ENCODE measurements around the gene ARID1B. TPM values are rescaled to one million over a fixed set of nuclear protein-coding genes. Genes with fewer than 3 reads are reported as not detected.
A peak's percentile ranks its signal among the peaks of the same experiment; 100 is the strongest.

Gene ARID1B
- total and polyA plus RNA-seq, 9 of the 15 experiments (the other 6 are each of a cell fraction or from before 2014, with no cell fraction given) = 12.5 to 50.5 (median 25.8) TPM

GRCh38 chr6:156878681-156879080 is 101.5 kb downstream of the ARID1B start:
- WGBS (ENCODE audit: insufficient coverage, low coverage, missing lambda C conversion rate) = 85% methylated on average over 4 of the region's 4 CpGs
- H3K9me1 ChIP-seq (ENCODE audit: control insufficient read depth, insufficient read depth, low read length) = no peaks in the 10 kb centered on the region
- CTCF ChIA-PET (ENCODE audit: low intra/inter-chr PET ratio) = no interaction called here
- H3K9me3 ChIP-seq (replicated peaks; ENCODE audit: control insufficient read depth, insufficient read depth, low read depth, low read length) = no peaks in the 10 kb centered on the region
- DNase-seq (ENCODE audit: extremely low read depth in 1 of 4, low spot score in 3 of 4) (no peak), FAIRE-seq (no peak), ATAC-seq (no peak)
- POLR2A ChIA-PET = no interaction called here
- BruUV-seq (replicated peaks) = no TSS peak
- H3K9ac ChIP-seq (ENCODE audit: insufficient read depth in 1 of 2, low read depth in 2 of 2, low read length in 2 of 2) = peak overlapping the region in 1 of 2 experiments; percentile 63; a peak in 1 of 4 replicates
- H3K4me1 ChIP-seq (replicated peaks in 1 of 2; ENCODE audit: control insufficient read depth in 2 of 2, insufficient read depth in 2 of 2, low read length in 2 of 2) = peaks cover 0 to 4% of the 10 kb centered on the region in 2 experiments; a peak in 2 of 5 replicates
- in situ Hi-C loops (cut with MboI) = no loop called here
- no peak overlapping the region for H3K4me2 ChIP-seq (ENCODE audit: insufficient read depth, low read length)
- H3K79me2 ChIP-seq (ENCODE audit: control insufficient read depth, insufficient read depth, low read length) = peaks cover 88% of the 10 kb centered on the region
- intact Hi-C loops (cut with micrococcal nuclease) = loop anchor here (5.0 kb wide), 1 partner anchor 144 kb away; no protein-coding TSS in a partner anchor
- no peaks in the 10 kb centered on the region for H3K36me3 ChIP-seq (ENCODE audit: control insufficient read depth, insufficient read depth, low read length)
- H3K27me3 ChIP-seq (ENCODE audit: control insufficient read depth in 2 of 2, insufficient read depth in 2 of 2, low read length in 2 of 2) = no peaks in the 10 kb centered on the region
- no peak overlapping the region for H3K4me3 ChIP-seq
- no peak for TF ChIP-seq STAT5A (IDR thresholded peaks at IDR 0.05; ENCODE audit: borderline replicate concordance, low read length)
- no peak for TF ChIP-seq PHF20 (IDR thresholded peaks at IDR 0.05; ENCODE audit: partially characterized antibody)
- TF ChIP-seq TRIM24 (IDR thresholded peaks at IDR 0.05) = peak in 1 of 2 experiments; percentile 33; a peak in 2 of 4 replicates
- no peak for TF ChIP-seq CBFA2T2 (conservative IDR thresholded peaks at IDR 0.05)
- no peak for TF ChIP-seq POLR3G (IDR thresholded peaks at IDR 0.05; ENCODE audit: extremely low read depth, insufficient read length, insufficient replicate concordance)
- no peak for TF ChIP-seq HMG20B (CRISPR knock-in tag; IDR thresholded peaks at IDR 0.05)
- peak; percentile 67; the same call in 1 of the 2 replicates for TF ChIP-seq CEBPG (CRISPR knock-in tag; IDR thresholded peaks at IDR 0.05)
- TF ChIP-seq CEBPG (tag; conservative IDR thresholded peaks at IDR 0.05 in 1 of 2, IDR thresholded peaks at IDR 0.05 in 1 of 2) = peak in 1 of 2 experiments; percentile 53; a peak in 2 of 4 replicates
- no peak overlapping the region for H3K27ac ChIP-seq (ENCODE audit: extremely low read depth, low read depth, low read length)
- H4K20me1 ChIP-seq (replicated peaks; ENCODE audit: control insufficient read depth, insufficient read depth, low read length) = peaks cover 18% of the 10 kb centered on the region; the same call in 1 of the 2 replicates
- H2AFZ ChIP-seq (ENCODE audit: low read depth, low read length) = no peak overlapping the region
